H9 (cell line): ENCODE results near the gene APP. TPM values are rescaled to one million over a fixed set of nuclear protein-coding genes. Genes with fewer than 3 reads are reported as not detected.
A peak's percentile ranks its signal among the peaks of the same experiment; 100 is the strongest.

Experiments used
- DNase-seq: peaks from one replicate; pipeline ENCODE4 v3.0.0-alpha.2; 2017
- H2AFZ ChIP-seq: one replicate; pipeline ENCODE4 v1.6.1; 2013; ENCODE audit warnings: mild to moderate bottlenecking, low read length, control low read depth, moderate library complexity
- H2AK5ac ChIP-seq: 2 replicates; pipeline ENCODE4 v1.6.1; 2013; ENCODE audit warnings: low read length, control low read depth, mixed read lengths; ENCODE audit not compliant: insufficient read length
- H2BK120ac ChIP-seq: one replicate; pipeline ENCODE4 v1.6.1; 2013; ENCODE audit warnings: low read depth, mild to moderate bottlenecking, low read length, control low read depth, inconsistent platforms; ENCODE audit not compliant: poor library complexity, severe bottlenecking
- H2BK12ac ChIP-seq: 2 replicates; pipeline ENCODE4 v1.6.1; 2013; ENCODE audit warnings: low read length, control low read depth, mixed read lengths, low read depth; ENCODE audit not compliant: insufficient read length
- H2BK15ac ChIP-seq: 2 replicates; pipeline ENCODE4 v1.6.1; 2013; ENCODE audit warnings: low read depth, low read length, control low read depth
- H2BK20ac ChIP-seq: one replicate; pipeline ENCODE4 v1.6.1; 2013; ENCODE audit warnings: low read depth, mild to moderate bottlenecking, low read length, control low read depth, inconsistent platforms; ENCODE audit not compliant: poor library complexity, severe bottlenecking
- H2BK5ac ChIP-seq: 2 replicates; pipeline ENCODE4 v1.6.1; 2013; ENCODE audit warnings: low read length, control low read depth, mixed read lengths; ENCODE audit not compliant: insufficient read length
- H3K14ac ChIP-seq: 2 replicates; pipeline ENCODE4 v1.6.1; 2013; ENCODE audit warnings: low read length, control low read depth; ENCODE audit not compliant: insufficient read depth
- H3K18ac ChIP-seq: 2 replicates; pipeline ENCODE4 v1.6.1; 2013; ENCODE audit warnings: low read depth, mild to moderate bottlenecking, mixed read lengths, low read length, control low read depth; ENCODE audit not compliant: insufficient read length
- H3K23ac ChIP-seq: 2 replicates; pipeline ENCODE4 v1.6.1; 2013; ENCODE audit warnings: low read length, control low read depth, mixed read lengths, low read depth; ENCODE audit not compliant: insufficient read length
- H3K23me2 ChIP-seq: 2 replicates; pipeline ENCODE4 v1.6.1; 2013; ENCODE audit warnings: low read depth, mild to moderate bottlenecking, mixed read lengths, low read length, control low read depth; ENCODE audit not compliant: insufficient read length, poor library complexity, severe bottlenecking
- H3K27ac ChIP-seq: 2 replicates; pipeline ENCODE4 v1.5.1; 2013; ENCODE audit warnings: low read length, control low read depth, mixed read lengths, low read depth; ENCODE audit not compliant: insufficient read length
- H3K27me3 ChIP-seq: 2 replicates; pipeline ENCODE4 v1.6.1; 2013; ENCODE audit warnings: low read length, control low read depth, inconsistent platforms; ENCODE audit not compliant: insufficient read depth
- H3K4ac ChIP-seq: 2 replicates; pipeline ENCODE4 v1.6.1; 2013; ENCODE audit warnings: low read depth, mild to moderate bottlenecking, control low read depth, inconsistent platforms, low read length, moderate library complexity
- H3K4me1 ChIP-seq: 2 replicates; pipeline ENCODE4 v1.6.1; 2013; ENCODE audit warnings: low read length, control low read depth, inconsistent platforms; ENCODE audit not compliant: insufficient read depth
- H3K4me2 ChIP-seq: 2 replicates; pipeline ENCODE4 v1.6.1; 2013; ENCODE audit warnings: low read length, control low read depth, mixed read lengths; ENCODE audit not compliant: insufficient read length, insufficient read depth
- H3K56ac ChIP-seq: 2 replicates; pipeline ENCODE4 v1.6.1; 2013; ENCODE audit warnings: low read depth, mild to moderate bottlenecking, mixed read lengths, low read length, control low read depth; ENCODE audit not compliant: insufficient read length
- H3K79me1 ChIP-seq: 2 replicates; pipeline ENCODE4 v1.6.1; 2013; ENCODE audit warnings: low read depth, mild to moderate bottlenecking, moderate library complexity, low read length, control low read depth, inconsistent platforms; ENCODE audit not compliant: insufficient read depth, poor library complexity, severe bottlenecking
- H3K79me2 ChIP-seq: 2 replicates; pipeline ENCODE4 v1.6.1; 2013; ENCODE audit warnings: low read length, control low read depth, inconsistent platforms; ENCODE audit not compliant: insufficient read depth
- H3K9ac ChIP-seq: 2 replicates; pipeline ENCODE4 v1.6.1; 2013; ENCODE audit warnings: low read length, control low read depth, mixed read lengths; ENCODE audit not compliant: insufficient read length; ENCODE audit errors: extremely low read depth
- H3K9me3 ChIP-seq: one replicate; pipeline ENCODE4 v1.6.1; 2013; ENCODE audit warnings: low read depth, low read length, inconsistent platforms; ENCODE audit not compliant: control insufficient read depth
- H3T11ph ChIP-seq: one replicate; pipeline ENCODE4 v1.6.1; 2013; ENCODE audit warnings: mild to moderate bottlenecking, low read length, control low read depth, inconsistent platforms
- H4K20me1 ChIP-seq: one replicate; pipeline ENCODE4 v1.6.1; 2013; ENCODE audit not compliant: control insufficient read depth, insufficient read length, insufficient read depth
- H4K5ac ChIP-seq: 2 replicates; pipeline ENCODE4 v1.6.1; 2013; ENCODE audit warnings: low read depth, mild to moderate bottlenecking, mixed read lengths, low read length, control low read depth; ENCODE audit not compliant: insufficient read length
- H4K8ac ChIP-seq: replicated peaks from 2 replicates; pipeline ENCODE4 v1.6.1; 2013; ENCODE audit warnings: low read length, control low read depth, mixed read lengths, low read depth; ENCODE audit not compliant: insufficient read length
- H4K91ac ChIP-seq: 2 replicates; pipeline ENCODE4 v1.6.1; 2013; ENCODE audit warnings: low read depth, mild to moderate bottlenecking, moderate library complexity, mixed read lengths, low read length, control low read depth; ENCODE audit not compliant: insufficient read length
- H3K27ac Mint-ChIP-seq, 3 experiments: 2 replicates in 2 of 3; 3 replicates in 1 of 3; pipeline ENCODE4 v1.8.0; 2020 to 2021; ENCODE audit warnings: mixed read lengths in 3 of 3, mild to moderate bottlenecking in 1 of 3, moderate library complexity in 1 of 3
- H3K27me3 Mint-ChIP-seq: 2 replicates; pipeline ENCODE4 v1.8.0; 2021; ENCODE audit warnings: low read depth, mild to moderate bottlenecking, moderate library complexity, mixed read lengths
- H3K36me3 Mint-ChIP-seq, 3 experiments: 2 replicates in 2 of 3; 3 replicates in 1 of 3; pipeline ENCODE4 v1.8.0; 2020 to 2021; ENCODE audit warnings: low read depth in 3 of 3, mixed read lengths in 3 of 3; ENCODE audit not compliant: insufficient read depth in 1 of 3
- H3K4me1 Mint-ChIP-seq, 2 experiments: 2 replicates each; pipeline ENCODE4 v1.8.0; 2020; ENCODE audit warnings: mixed read lengths in 2 of 2
- H3K4me3 Mint-ChIP-seq, 2 experiments: 2 replicates in 1 of 2; 3 replicates in 1 of 2; pipeline ENCODE4 v1.8.0; 2020 to 2021; ENCODE audit warnings: mild to moderate bottlenecking in 2 of 2, mixed read lengths in 2 of 2, moderate library complexity in 1 of 2
- H3K9me3 Mint-ChIP-seq, 2 experiments: 2 replicates in 1 of 2; 3 replicates in 1 of 2; pipeline ENCODE4 v1.8.0; 2020; ENCODE audit warnings: mild to moderate bottlenecking in 2 of 2, mixed read lengths in 2 of 2, moderate library complexity in 1 of 2
- WGBS: extraction: QIAGEN DNeasy Blood & Tissue Kit; methylation state at CpG from one replicate; pipeline ENCODE4 v1.1.7; 2013; ENCODE audit warnings: missing lambda C conversion rate, low lambda C conversion rate, mixed read lengths; ENCODE audit not compliant: insufficient read length; ENCODE audit errors: extremely low coverage; 5-methylcytosine and 5-hydroxymethylcytosine counted together
- total RNA-seq: library from RNA; stranded (reverse); gene quantifications from 2 replicates; pipeline ENCODE4 v1.2.1, GENCODE V29; 2021
- TF ChIP-seq, protein P1 (sequence below): fragments of 200-600 bp; sonication (generic); conservative IDR thresholded peaks from 3 replicates; pipeline ENCODE4 v1.8.0; 2021; ENCODE audit warnings: antibody characterized with exemption, mild to moderate bottlenecking

The APP gene
- total RNA-seq, 1 experiment from 2014 or later = 380 TPM

DNA sequence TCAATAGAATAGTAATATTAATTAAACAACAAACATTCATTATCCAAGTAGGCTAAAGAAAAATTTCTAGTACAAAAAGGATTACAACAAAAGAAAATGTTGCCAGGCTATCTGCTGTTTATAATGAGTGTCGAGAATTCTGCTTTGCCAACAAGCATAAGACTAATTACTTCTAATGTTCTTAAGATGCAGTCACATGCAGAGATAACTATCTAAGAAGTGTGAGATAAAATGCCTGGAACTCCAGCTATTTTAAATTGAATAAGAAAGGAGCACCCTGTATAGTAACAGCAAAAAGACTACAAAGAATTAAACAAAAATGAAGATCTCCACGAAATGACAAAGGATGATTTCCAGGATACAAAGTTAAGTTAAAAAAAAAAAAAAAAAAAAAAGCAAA lies 59.9 kb downstream of the APP start:
- Histone ChIP-seq H2AFZ (no peak overlapping the region), H3K18ac (no peak overlapping the region), H3K79me1 (peaks cover 7% of the 10 kb centered on the region), H2BK12ac (no peak overlapping the region), H4K20me1 (no peaks in the 10 kb centered on the region), H2BK20ac (no peak overlapping the region), H2BK120ac (no peak overlapping the region), H4K91ac (no peak overlapping the region), H3T11ph (no peak overlapping the region), H4K5ac (no peak overlapping the region), H3K9ac (no peak overlapping the region), H3K27me3 (no peaks in the 10 kb centered on the region), H3K79me2 (peaks cover 36% of the 10 kb centered on the region), H3K56ac (no peak overlapping the region), H3K4me2 (no peak overlapping the region), H3K23me2 (no peaks in the 10 kb centered on the region), H3K27ac (no peak overlapping the region), H3K14ac (no peak overlapping the region), H3K4me1 (peaks cover 32% of the 10 kb centered on the region; the same call in 1 of the 2 replicates), H4K8ac (no peak overlapping the region), H2AK5ac (no peak overlapping the region), H2BK15ac (no peak overlapping the region), H3K9me3 (no peaks in the 10 kb centered on the region), H3K4ac (no peak overlapping the region), H3K23ac (no peak overlapping the region), H2BK5ac (no peak overlapping the region)
- TF ChIP-seq, protein P1, sequence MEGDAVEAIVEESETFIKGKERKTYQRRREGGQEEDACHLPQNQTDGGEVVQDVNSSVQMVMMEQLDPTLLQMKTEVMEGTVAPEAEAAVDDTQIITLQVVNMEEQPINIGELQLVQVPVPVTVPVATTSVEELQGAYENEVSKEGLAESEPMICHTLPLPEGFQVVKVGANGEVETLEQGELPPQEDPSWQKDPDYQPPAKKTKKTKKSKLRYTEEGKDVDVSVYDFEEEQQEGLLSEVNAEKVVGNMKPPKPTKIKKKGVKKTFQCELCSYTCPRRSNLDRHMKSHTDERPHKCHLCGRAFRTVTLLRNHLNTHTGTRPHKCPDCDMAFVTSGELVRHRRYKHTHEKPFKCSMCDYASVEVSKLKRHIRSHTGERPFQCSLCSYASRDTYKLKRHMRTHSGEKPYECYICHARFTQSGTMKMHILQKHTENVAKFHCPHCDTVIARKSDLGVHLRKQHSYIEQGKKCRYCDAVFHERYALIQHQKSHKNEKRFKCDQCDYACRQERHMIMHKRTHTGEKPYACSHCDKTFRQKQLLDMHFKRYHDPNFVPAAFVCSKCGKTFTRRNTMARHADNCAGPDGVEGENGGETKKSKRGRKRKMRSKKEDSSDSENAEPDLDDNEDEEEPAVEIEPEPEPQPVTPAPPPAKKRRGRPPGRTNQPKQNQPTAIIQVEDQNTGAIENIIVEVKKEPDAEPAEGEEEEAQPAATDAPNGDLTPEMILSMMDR = no peak
- DNase-seq = no peak
- Mint-ChIP-seq H3K9me3 (no peaks in the 10 kb centered on the region; a peak in 1 of 5 replicates), H3K4me1 (peaks cover 59 to 63% of the 10 kb centered on the region in 2 experiments), H3K27ac (peak overlapping the region in 2 of 3 experiments; percentile 29 to 41; a peak in 2 of 7 replicates), H3K27me3 (no peaks in the 10 kb centered on the region), H3K4me3 (no peak overlapping the region), H3K36me3 (peaks cover 23 to 30% (median 25%) of the 10 kb centered on the region in 3 experiments)
- WGBS = no CpG with 5 or more reads among the region's 2 CpGs
